Measurements from ENCODE around the gene MORF4L1.

- TF ChIP-seq CTCF (IDR thresholded peaks at IDR 0.05) (no peak), POLR2A (IDR thresholded peaks at IDR 0.05) (no peak)
Observed at GRCh38 chr15:78828920-78829319, 43.8 kb upstream of the MORF4L1 start.
